ENCODE results near the gene PRICKLE2. TPM values are rescaled to one million over a fixed set of nuclear protein-coding genes. Genes with fewer than 3 reads are reported as not detected.

PRICKLE2 gene
- total and polyA plus RNA-seq, 2 donors (not counting 1 experiment from before 2014, with no cell fraction given) = 14.1 to 29.4 TPM

- no peaks in the 10 kb centered on the region for H3K36me3 ChIP-seq (ENCODE audit: control insufficient read depth, insufficient read depth, low read length)
- H3K4me3 ChIP-seq (replicated peaks in 1 of 4; ENCODE audit: control extremely low read depth in 1 of 4, insufficient read depth in 1 of 4, low read depth in 3 of 4, low read length in 4 of 4) = no peak overlapping the region
- H3K27ac ChIP-seq (ENCODE audit: insufficient read depth, low read length) = no peak overlapping the region
- H3K4me2 ChIP-seq (ENCODE audit: extremely low read depth, insufficient read depth, low read length) = no peak overlapping the region
- no peaks in the 10 kb centered on the region for H3K27me3 ChIP-seq (ENCODE audit: control insufficient read depth, insufficient read depth, low read length)
- DNase-seq (ENCODE audit: low read depth in 2 of 2) = peak in 1 of 2 donors; percentile 46
- no peaks in the 10 kb centered on the region for H3K9me3 ChIP-seq (ENCODE audit: control insufficient read depth, insufficient read depth, low read depth, low read length)
- H2AFZ ChIP-seq (ENCODE audit: low read length) = no peak overlapping the region
- H3K4me1 ChIP-seq (ENCODE audit: control insufficient read depth, extremely low read depth, insufficient read depth, low read length) = no peaks in the 10 kb centered on the region
- H4K20me1 ChIP-seq (ENCODE audit: control insufficient read depth, extremely low read depth, insufficient read depth, low read length) = no peaks in the 10 kb centered on the region
- H3K79me2 ChIP-seq (ENCODE audit: control insufficient read depth, insufficient read depth, low read length) = no peaks in the 10 kb centered on the region
- no peak overlapping the region for H3K9ac ChIP-seq (ENCODE audit: insufficient read depth, low read length)
- no peak for TF ChIP-seq EZH2 (IDR thresholded peaks at IDR 0.05; ENCODE audit: low read length, missing control alignments)
- TF ChIP-seq CTCF (conservative IDR thresholded peaks at IDR 0.05 in 1 of 2, IDR thresholded peaks at IDR 0.05 in 1 of 2; ENCODE audit: low read depth in 1 of 2, low read length in 2 of 2) = no peak
These were observed 177.5 kb downstream of the PRICKLE2 start for GRCh38 chr3:64047787-64048186.

- TF ChIP-seq EZH2 (IDR thresholded peaks at IDR 0.05; ENCODE audit: low read length, missing control alignments) = no peak
- TF ChIP-seq CTCF (conservative IDR thresholded peaks at IDR 0.05 in 1 of 2, IDR thresholded peaks at IDR 0.05 in 1 of 2; ENCODE audit: low read depth in 1 of 2, low read length in 2 of 2) = no peak
- no peak overlapping the region for H3K4me3 ChIP-seq (replicated peaks in 1 of 4; ENCODE audit: control extremely low read depth in 1 of 4, insufficient read depth in 1 of 4, low read depth in 3 of 4, low read length in 4 of 4)
- no peak for DNase-seq (ENCODE audit: low read depth in 2 of 2)
- H3K9ac ChIP-seq (ENCODE audit: insufficient read depth, low read length) = no peak overlapping the region
- no peak overlapping the region for H3K4me2 ChIP-seq (ENCODE audit: extremely low read depth, insufficient read depth, low read length)
- no peak overlapping the region for H2AFZ ChIP-seq (ENCODE audit: low read length)
- H3K27me3 ChIP-seq (ENCODE audit: control insufficient read depth, insufficient read depth, low read length) = no peaks in the 10 kb centered on the region
- H3K9me3 ChIP-seq (ENCODE audit: control insufficient read depth, insufficient read depth, low read depth, low read length) = no peaks in the 10 kb centered on the region
- no peaks in the 10 kb centered on the region for H4K20me1 ChIP-seq (ENCODE audit: control insufficient read depth, extremely low read depth, insufficient read depth, low read length)
- H3K79me2 ChIP-seq (ENCODE audit: control insufficient read depth, insufficient read depth, low read length) = no peaks in the 10 kb centered on the region
- H3K4me1 ChIP-seq (ENCODE audit: control insufficient read depth, extremely low read depth, insufficient read depth, low read length) = no peaks in the 10 kb centered on the region
- H3K36me3 ChIP-seq (ENCODE audit: control insufficient read depth, insufficient read depth, low read length) = no peaks in the 10 kb centered on the region
- H3K27ac ChIP-seq (ENCODE audit: insufficient read depth, low read length) = no peak overlapping the region
These were observed 178.2 kb downstream of the PRICKLE2 start for GRCh38 chr3:64046996-64047594.

- no peak overlapping the region for H3K4me2 ChIP-seq (ENCODE audit: extremely low read depth, insufficient read depth, low read length)
- no peak overlapping the region for H2AFZ ChIP-seq (ENCODE audit: low read length)
- no peaks in the 10 kb centered on the region for H3K9me3 ChIP-seq (ENCODE audit: control insufficient read depth, insufficient read depth, low read depth, low read length)
- H3K79me2 ChIP-seq (ENCODE audit: control insufficient read depth, insufficient read depth, low read length) = no peaks in the 10 kb centered on the region
- TF ChIP-seq CTCF (conservative IDR thresholded peaks at IDR 0.05 in 1 of 2, IDR thresholded peaks at IDR 0.05 in 1 of 2; ENCODE audit: low read depth in 1 of 2, low read length in 2 of 2) = no peak
- TF ChIP-seq EZH2 (IDR thresholded peaks at IDR 0.05; ENCODE audit: low read length, missing control alignments) = no peak
- DNase-seq (ENCODE audit: low read depth in 2 of 2) = no peak
- H3K4me1 ChIP-seq (ENCODE audit: control insufficient read depth, extremely low read depth, insufficient read depth, low read length) = no peaks in the 10 kb centered on the region
- H3K27ac ChIP-seq (ENCODE audit: insufficient read depth, low read length) = no peak overlapping the region
- H3K9ac ChIP-seq (ENCODE audit: insufficient read depth, low read length) = no peak overlapping the region
- no peaks in the 10 kb centered on the region for H3K36me3 ChIP-seq (ENCODE audit: control insufficient read depth, insufficient read depth, low read length)
- H4K20me1 ChIP-seq (ENCODE audit: control insufficient read depth, extremely low read depth, insufficient read depth, low read length) = no peaks in the 10 kb centered on the region
- no peak overlapping the region for H3K4me3 ChIP-seq (replicated peaks in 1 of 4; ENCODE audit: control extremely low read depth in 1 of 4, insufficient read depth in 1 of 4, low read depth in 3 of 4, low read length in 4 of 4)
- no peaks in the 10 kb centered on the region for H3K27me3 ChIP-seq (ENCODE audit: control insufficient read depth, insufficient read depth, low read length)
These were observed 178.7 kb downstream of the PRICKLE2 start for GRCh38 chr3:64046592-64046991.
